Left lung (tissue), 14 donors: ENCODE results near the gene SENP7. TPM values are rescaled to one million over a fixed set of nuclear protein-coding genes. Genes with fewer than 3 reads are reported as not detected.
"Not testable (repeated sequence)": the region's sequence is repeated elsewhere in the genome, so short reads cannot be mapped to it uniquely, and the experiment has no call there.

Experiments used
- ATAC-seq: fragments of 200-7000 bp; cut with Tn5 transposase; one replicate; pipeline ENCODE4 v1.9.1; 2020; ENCODE audit warnings: moderate library complexity
- DNase-seq, 4 donors: peaks; one replicate each; pipeline ENCODE4 v3.0.0-alpha.2; 2013 to 2020
- H3K27ac ChIP-seq, 2 donors: fragments of 200-600 bp; sonication (generic) in 1 of 2; one replicate each; pipeline versions ENCODE4 v1.5.0 to v1.8.0; 2020 to 2021
- H3K27me3 ChIP-seq, 2 donors: fragments of 200-600 bp; sonication (generic) in 1 of 2; one replicate each; pipeline versions ENCODE4 v1.5.0 to v1.8.0; 2020 to 2021
- H3K36me3 ChIP-seq, 2 donors: fragments of 200-600 bp; sonication (generic) in 1 of 2; one replicate each; pipeline versions ENCODE4 v1.5.0 to v1.8.0; 2020 to 2021
- H3K4me1 ChIP-seq, 2 donors: fragments of 200-600 bp; one replicate each; pipeline ENCODE4 v1.8.0; 2021
- H3K4me3 ChIP-seq, 2 donors: fragments of 200-600 bp; sonication (generic) in 1 of 2; one replicate each; pipeline versions ENCODE4 v1.5.0 to v1.8.0; 2020 to 2021; ENCODE audit warnings: mild to moderate bottlenecking in 1 of 2
- H3K9me3 ChIP-seq, 2 donors: fragments of 200-600 bp; sonication (generic) in 1 of 2; one replicate each; pipeline versions ENCODE4 v1.5.0 to v1.8.0; 2020 to 2021
- intact Hi-C, 2 donors: fragments of 100-400 bp; cut with DNase I; formaldehyde crosslinking; loops; one replicate each; pipeline versions ENCODE4 v1.11.2 to v1.14.2; 2022
- long read RNA-seq, 12 donors: library from polyadenylated mRNA in 2 of 12; unstranded in 2 of 12; transcript quantifications; one replicate each; pipeline ENCODE4 v2.0.0 and lab custom pipeline, GENCODE V29; 2019 to 2026
- polyA plus RNA-seq, 6 donors: library from polyadenylated mRNA; unstranded; fragments of 120-200 nt; gene quantifications; one replicate each; pipeline ENCODE4 v1.2.1, GENCODE V29; 2013; ENCODE audit not compliant: insufficient read length in 6 of 6
- total RNA-seq, 2 donors: library from RNA; stranded (reverse); fragmentation: NEBNext Ultra II Directional; extraction: Animal tissue kit (Norgen Biotek cat#: 25700); gene quantifications; one replicate each; pipeline ENCODE4 v1.2.1, GENCODE V29; 2021
- TF ChIP-seq, protein P1 (sequence below), 2 donors: fragments of 200-600 bp; sonication (generic) in 1 of 2; IDR thresholded peaks; one replicate each; pipeline versions ENCODE4 v1.5.0 to v1.8.0; 2021; ENCODE audit warnings: antibody characterized with exemption in 2 of 2
- donor health status: DM: no; HTN: yes; CAD: no.
- donor health status: DM: no; HTN: no; CAD: no.

Gene SENP7, protein sequence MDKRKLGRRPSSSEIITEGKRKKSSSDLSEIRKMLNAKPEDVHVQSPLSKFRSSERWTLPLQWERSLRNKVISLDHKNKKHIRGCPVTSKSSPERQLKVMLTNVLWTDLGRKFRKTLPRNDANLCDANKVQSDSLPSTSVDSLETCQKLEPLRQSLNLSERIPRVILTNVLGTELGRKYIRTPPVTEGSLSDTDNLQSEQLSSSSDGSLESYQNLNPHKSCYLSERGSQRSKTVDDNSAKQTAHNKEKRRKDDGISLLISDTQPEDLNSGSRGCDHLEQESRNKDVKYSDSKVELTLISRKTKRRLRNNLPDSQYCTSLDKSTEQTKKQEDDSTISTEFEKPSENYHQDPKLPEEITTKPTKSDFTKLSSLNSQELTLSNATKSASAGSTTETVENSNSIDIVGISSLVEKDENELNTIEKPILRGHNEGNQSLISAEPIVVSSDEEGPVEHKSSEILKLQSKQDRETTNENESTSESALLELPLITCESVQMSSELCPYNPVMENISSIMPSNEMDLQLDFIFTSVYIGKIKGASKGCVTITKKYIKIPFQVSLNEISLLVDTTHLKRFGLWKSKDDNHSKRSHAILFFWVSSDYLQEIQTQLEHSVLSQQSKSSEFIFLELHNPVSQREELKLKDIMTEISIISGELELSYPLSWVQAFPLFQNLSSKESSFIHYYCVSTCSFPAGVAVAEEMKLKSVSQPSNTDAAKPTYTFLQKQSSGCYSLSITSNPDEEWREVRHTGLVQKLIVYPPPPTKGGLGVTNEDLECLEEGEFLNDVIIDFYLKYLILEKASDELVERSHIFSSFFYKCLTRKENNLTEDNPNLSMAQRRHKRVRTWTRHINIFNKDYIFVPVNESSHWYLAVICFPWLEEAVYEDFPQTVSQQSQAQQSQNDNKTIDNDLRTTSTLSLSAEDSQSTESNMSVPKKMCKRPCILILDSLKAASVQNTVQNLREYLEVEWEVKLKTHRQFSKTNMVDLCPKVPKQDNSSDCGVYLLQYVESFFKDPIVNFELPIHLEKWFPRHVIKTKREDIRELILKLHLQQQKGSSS
- total RNA-seq (10 to 100 TPM; 13.2 to 15.8 TPM), polyA plus RNA-seq (100 to 1,000 TPM in 2 of 6 donors, 10 to 100 TPM in 4; 90.4 to 106 (median 99.5) TPM)
- long read RNA-seq, donor 1, full-length matches to known transcripts, result 8 of 169 reads
- long read RNA-seq, donor 1, partial matches to known transcripts, result 62 of 169 reads
- long read RNA-seq, donor 1, other reads (novel, unspliced or antisense), result 99 of 169 reads
- long read RNA-seq, donor 2, full-length matches to known transcripts, result 4 of 29 reads
- long read RNA-seq, donor 2, partial matches to known transcripts, result 25 of 29 reads
- long read RNA-seq, donor 2, other reads (novel, unspliced or antisense), result 0 of 29 reads
- long read RNA-seq, donor 3, full-length matches to known transcripts, result 4 of 9 reads
- long read RNA-seq, donor 3, partial matches to known transcripts, result 5 of 9 reads
- long read RNA-seq, donor 3, other reads (novel, unspliced or antisense), result 0 of 9 reads
- long read RNA-seq, donor 4, partial matches to known transcripts, result 1 of 1 reads
- long read RNA-seq, donor 4, other reads (novel, unspliced or antisense), result 0 of 1 reads
- long read RNA-seq, donor 5, partial matches to known transcripts, result 25 of 25 reads
- long read RNA-seq, donor 5, other reads (novel, unspliced or antisense), result 0 of 25 reads
- long read RNA-seq, donor 6, full-length matches to known transcripts, result 5 of 5 reads
- long read RNA-seq, donor 6, partial matches to known transcripts, result 0 of 5 reads
- long read RNA-seq, donor 6, other reads (novel, unspliced or antisense), result 0 of 5 reads
- long read RNA-seq, donor 7, full-length matches to known transcripts, result 4 of 4 reads
- long read RNA-seq, donor 7, partial matches to known transcripts, result 0 of 4 reads
- long read RNA-seq, donor 7, other reads (novel, unspliced or antisense), result 0 of 4 reads
- long read RNA-seq, donor 8, full-length matches to known transcripts, result 4 of 501 reads
- long read RNA-seq, donor 8, partial matches to known transcripts, result 422 of 501 reads
- long read RNA-seq, donor 8, other reads (novel, unspliced or antisense), result 75 of 501 reads
- long read RNA-seq, donor 9, result 0 reads
- long read RNA-seq, donor 10, partial matches to known transcripts, result 2 of 3 reads
- long read RNA-seq, donor 10, other reads (novel, unspliced or antisense), result 1 of 3 reads
- long read RNA-seq, donor 11, partial matches to known transcripts, result 22 of 76 reads
- long read RNA-seq, donor 11, other reads (novel, unspliced or antisense), result 51 of 76 reads
- long read RNA-seq, donor 12, full-length matches to known transcripts, result 3 of 3 reads
- long read RNA-seq, donor 12, partial matches to known transcripts, result 0 of 3 reads
- long read RNA-seq, donor 12, other reads (novel, unspliced or antisense), result 0 of 3 reads

DNA sequence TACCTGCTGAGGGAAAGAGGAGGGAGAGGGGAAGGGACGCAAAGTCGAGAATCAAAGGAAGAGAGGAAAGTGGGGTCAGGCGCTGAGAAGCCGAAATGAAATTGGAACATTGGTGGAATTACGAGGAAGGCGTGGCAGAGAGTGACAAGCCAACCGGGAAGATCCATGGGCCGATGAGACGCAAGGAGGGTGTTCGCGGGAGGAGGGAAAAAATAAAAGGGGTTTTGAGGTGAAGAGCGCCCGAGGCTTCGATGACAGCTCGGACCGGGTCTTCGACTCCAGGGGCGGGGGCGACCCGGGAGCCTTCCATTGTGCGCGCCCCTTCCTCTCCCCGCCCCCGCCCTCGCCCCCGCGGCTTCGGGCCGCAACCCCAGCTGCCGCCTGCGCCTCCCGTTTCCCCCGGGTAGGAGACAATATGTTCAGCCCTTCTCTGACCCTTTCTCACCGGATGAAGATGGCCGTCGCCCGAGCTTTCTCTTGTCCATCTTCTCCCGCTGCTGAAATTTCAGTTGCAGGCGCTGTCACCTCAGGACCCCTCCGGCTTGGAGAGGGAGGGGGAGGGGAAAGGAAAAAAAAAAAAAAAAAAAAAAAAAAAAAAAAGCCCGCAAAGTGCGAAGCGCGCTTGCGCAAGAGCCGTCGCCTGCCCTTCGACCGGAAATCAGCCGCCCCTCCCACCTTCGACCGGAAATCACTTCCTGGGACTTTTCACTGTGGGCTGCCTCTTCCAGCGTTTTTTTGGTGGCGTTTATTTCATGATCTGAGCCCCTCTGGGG lies at the start of gene SENP7:
Gene SENP7, minus strand, starts transcription at position 567 of the 773 bp plus-strand sequence. Its CDS starts 82 bp downstream, at position 485.
- TF ChIP-seq, protein P1, sequence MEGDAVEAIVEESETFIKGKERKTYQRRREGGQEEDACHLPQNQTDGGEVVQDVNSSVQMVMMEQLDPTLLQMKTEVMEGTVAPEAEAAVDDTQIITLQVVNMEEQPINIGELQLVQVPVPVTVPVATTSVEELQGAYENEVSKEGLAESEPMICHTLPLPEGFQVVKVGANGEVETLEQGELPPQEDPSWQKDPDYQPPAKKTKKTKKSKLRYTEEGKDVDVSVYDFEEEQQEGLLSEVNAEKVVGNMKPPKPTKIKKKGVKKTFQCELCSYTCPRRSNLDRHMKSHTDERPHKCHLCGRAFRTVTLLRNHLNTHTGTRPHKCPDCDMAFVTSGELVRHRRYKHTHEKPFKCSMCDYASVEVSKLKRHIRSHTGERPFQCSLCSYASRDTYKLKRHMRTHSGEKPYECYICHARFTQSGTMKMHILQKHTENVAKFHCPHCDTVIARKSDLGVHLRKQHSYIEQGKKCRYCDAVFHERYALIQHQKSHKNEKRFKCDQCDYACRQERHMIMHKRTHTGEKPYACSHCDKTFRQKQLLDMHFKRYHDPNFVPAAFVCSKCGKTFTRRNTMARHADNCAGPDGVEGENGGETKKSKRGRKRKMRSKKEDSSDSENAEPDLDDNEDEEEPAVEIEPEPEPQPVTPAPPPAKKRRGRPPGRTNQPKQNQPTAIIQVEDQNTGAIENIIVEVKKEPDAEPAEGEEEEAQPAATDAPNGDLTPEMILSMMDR (IDR thresholded peaks at IDR 0.05), result no peak
- no peaks in the 10 kb centered on the region for H3K36me3 ChIP-seq
- H3K27me3 ChIP-seq, result peaks cover 0 to 8% of the 10 kb centered on the region in 2 donors
- H3K9me3 ChIP-seq, result no peaks in the 10 kb centered on the region
- peak; percentile 88 for ATAC-seq
- H3K4me1 ChIP-seq, result peaks cover 0 to 22% of the 10 kb centered on the region in 2 donors
- peak within 1 kb of the TSS; percentile 73 to 85 for H3K4me3 ChIP-seq
- peak within 1 kb of the TSS; percentile 95 to 97 for H3K27ac ChIP-seq
- DNase-seq, result peak; percentile 86 to 92 (median 89)
- intact Hi-C loops, result no loop called here

DNA sequence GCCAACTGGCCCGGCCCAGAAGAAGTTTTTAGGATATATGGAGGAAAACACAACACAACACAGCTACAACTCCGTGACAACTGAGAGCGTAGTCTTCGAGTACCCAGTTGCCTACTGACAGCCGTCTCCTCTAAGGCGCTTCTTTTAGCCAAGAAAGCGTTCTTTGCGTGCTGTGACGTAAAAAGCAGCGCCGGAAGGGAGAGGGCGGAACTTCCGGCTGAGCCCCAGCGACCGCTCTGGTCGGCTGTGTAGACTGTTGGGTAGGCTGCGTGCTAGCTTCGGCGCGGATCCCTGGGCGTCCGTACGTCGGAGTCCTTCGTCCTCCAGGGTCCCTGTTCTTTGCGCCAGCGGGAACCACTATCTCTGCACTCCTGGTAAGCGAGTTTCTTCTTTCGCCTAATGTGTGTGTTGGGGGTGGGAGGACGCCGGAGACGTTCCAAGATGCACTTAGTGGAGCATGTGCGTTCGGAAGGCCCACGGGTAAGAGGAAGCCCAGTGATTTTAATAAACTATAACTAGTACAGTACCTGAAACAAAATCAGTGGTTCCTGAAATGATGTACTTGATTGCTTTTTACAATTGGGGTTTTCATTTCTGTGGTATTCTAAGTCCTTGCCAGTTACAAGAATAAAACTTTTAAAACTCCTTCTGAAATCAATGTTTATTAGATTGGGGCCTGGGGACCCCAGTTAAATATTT lies 48.8 kb upstream of the SENP7 start, which contains the start of gene TRMT10C:
Gene TRMT10C, plus strand, starts transcription at position 239 of the 699 bp plus-strand sequence. CDS start 2,914 bp downstream, outside the sequence.
- peak; percentile 99 for ATAC-seq
- peak within 1 kb of the TSS; percentile 73 to 77 for H3K4me3 ChIP-seq
- H3K27me3 ChIP-seq, result peaks cover 4 to 42% of the 10 kb centered on the region in 2 donors
- DNase-seq, result peak; percentile 92 to 97 (median 94)
- peak within 1 kb of the TSS; percentile 89 to 91 for H3K27ac ChIP-seq
- peaks cover 0 to 23% of the 10 kb centered on the region in 2 donors for H3K36me3 ChIP-seq
- no peaks in the 10 kb centered on the region for H3K9me3 ChIP-seq
- TF ChIP-seq, protein P1 (IDR thresholded peaks at IDR 0.05), result no peak
- H3K4me1 ChIP-seq, result peaks cover 5 to 21% of the 10 kb centered on the region in 2 donors
- intact Hi-C loops, result no loop called here

DNA sequence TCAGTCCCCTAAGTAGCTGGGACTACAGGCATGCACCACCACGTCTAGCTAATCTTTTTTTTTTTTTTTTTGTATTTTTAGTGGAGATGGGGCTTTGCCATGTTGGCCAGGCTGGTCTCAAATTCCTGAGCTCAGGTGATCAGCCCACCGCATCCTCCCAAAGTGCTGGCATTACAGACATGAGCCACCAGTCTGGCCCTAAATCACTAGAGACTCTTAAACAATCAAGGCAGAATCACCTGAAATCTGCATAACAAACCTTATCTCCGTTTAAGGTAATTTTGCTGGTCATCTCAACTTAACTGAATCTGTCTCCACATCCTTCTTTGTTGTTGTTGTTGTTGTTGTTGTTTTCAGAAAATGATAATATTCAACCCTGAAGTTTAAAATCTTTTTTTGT lies 43.1 kb upstream of the SENP7 start:
- no peaks in the 10 kb centered on the region for H3K4me1 ChIP-seq
- H3K36me3 ChIP-seq, result no peaks in the 10 kb centered on the region
- DNase-seq (no peak), ATAC-seq (no peak)
- TF ChIP-seq, protein P1 (IDR thresholded peaks at IDR 0.05), result no peak
- H3K27ac ChIP-seq, result no peak overlapping the region
- intact Hi-C loops, result no loop called here
- no peaks in the 10 kb centered on the region for H3K9me3 ChIP-seq
- no peak overlapping the region for H3K4me3 ChIP-seq
- peaks cover 4 to 52% of the 10 kb centered on the region in 2 donors for H3K27me3 ChIP-seq

DNA sequence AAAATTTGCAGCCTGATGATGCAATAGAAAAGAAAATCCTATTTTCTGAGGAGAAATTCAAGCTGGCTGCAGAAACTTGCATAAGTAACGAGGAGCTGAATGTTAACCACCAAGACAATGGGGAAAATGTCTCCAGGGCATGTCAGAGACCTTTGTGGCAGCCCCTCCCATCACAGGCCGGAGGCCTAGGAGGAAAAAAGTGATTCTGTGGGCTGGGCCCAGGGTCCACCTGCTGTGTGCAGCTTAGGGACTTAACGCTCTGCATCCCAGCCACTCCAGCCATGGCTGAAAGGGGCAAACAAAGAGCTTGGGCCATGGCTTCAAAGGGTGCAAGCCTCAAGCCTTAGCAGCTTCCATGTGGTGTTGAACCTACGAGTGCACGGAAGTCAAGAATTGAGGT lies 40.4 kb upstream of the SENP7 start:
- H3K9me3 ChIP-seq, H3K27ac ChIP-seq, ATAC-seq, H3K4me3 ChIP-seq, H3K4me1 ChIP-seq, intact Hi-C loops, DNase-seq, H3K36me3 ChIP-seq: not testable (repeated sequence)
- peaks cover 0 to 26% of the 10 kb centered on the region in 2 donors for H3K27me3 ChIP-seq

DNA sequence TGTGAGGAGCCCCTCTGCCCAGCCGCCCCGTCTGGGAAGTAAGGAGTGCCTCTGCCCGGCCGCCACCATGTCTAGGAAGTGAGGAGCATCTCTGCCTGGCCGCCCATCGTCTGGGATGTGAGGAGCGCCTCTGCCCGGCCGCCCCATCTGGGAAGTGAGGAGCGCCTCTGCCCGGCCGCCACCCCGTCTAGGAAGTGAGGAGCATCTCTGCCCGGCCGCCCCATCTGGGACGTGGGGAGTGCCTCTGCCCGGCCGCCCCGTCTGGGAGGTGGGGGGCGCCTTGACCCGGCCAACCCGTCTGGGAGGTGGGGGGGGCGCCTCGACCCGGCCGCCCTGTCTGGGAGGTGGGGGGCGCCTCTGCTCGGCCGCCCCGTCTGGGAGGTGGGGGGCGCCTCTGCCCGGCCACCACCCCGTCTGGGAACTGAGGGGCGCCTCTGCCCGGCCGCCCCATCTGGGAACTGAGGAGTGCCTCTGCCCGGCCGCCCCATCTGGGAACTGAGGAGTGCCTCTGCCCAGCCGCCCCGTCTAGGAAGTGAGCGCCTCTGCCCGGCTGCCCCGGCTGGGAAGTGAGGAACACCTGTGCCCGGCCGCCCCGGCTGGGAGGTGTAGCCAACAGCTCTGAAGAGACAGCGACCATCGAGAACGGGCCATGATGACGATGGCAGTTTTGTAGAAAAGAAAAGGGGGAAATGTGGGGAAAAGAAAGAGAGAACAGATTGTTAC lies 38.5 kb upstream of the SENP7 start:
- ATAC-seq, H3K36me3 ChIP-seq, H3K4me1 ChIP-seq, H3K27ac ChIP-seq, H3K27me3 ChIP-seq, H3K4me3 ChIP-seq, intact Hi-C loops, H3K9me3 ChIP-seq: not testable (repeated sequence)
- DNase-seq, result peak in 1 of 4 donors; percentile 72
